Astrocyte (in vitro differentiated cells and primary cell): ENCODE measurements around the gene PLXDC2. TPM values are rescaled to one million over a fixed set of nuclear protein-coding genes. Genes with fewer than 3 reads are reported as not detected.
A peak's percentile ranks its signal among the peaks of the same experiment; 100 is the strongest.

Experiments
- DNase-seq: peaks from one replicate; pipeline ENCODE4 v3.0.0-alpha.2; 2010; ENCODE audit warnings: low read depth
- FAIRE-seq: peaks from 2 replicates; lab custom pipeline; 2011; peaks lifted over from hg19 to GRCh38; lab: Jason Lieb, UNC
- H2AFZ ChIP-seq: 2 replicates; pipeline ENCODE4 v1.6.0; 2012; ENCODE audit warnings: low read depth, low read length, inconsistent platforms
- H3K27ac ChIP-seq: 2 replicates; pipeline ENCODE4 v1.5.1; 2011; ENCODE audit warnings: low read depth, low read length, inconsistent platforms
- H3K27me3 ChIP-seq: 2 replicates; pipeline ENCODE4 v1.6.0; 2011; ENCODE audit warnings: low read length, inconsistent platforms; ENCODE audit not compliant: insufficient read depth
- H3K36me3 ChIP-seq: 2 replicates; pipeline ENCODE4 v1.5.1; 2011; ENCODE audit warnings: low read length, inconsistent platforms; ENCODE audit not compliant: insufficient read depth
- H3K4me1 ChIP-seq: 2 replicates; pipeline ENCODE4 v1.5.1; 2011; ENCODE audit warnings: low read length, inconsistent platforms; ENCODE audit not compliant: insufficient read depth
- H3K4me2 ChIP-seq: 2 replicates; pipeline ENCODE4 v1.6.0; 2012; ENCODE audit warnings: low read length, inconsistent platforms
- H3K4me3 ChIP-seq: 2 replicates; pipeline ENCODE4 v1.5.1; 2011; ENCODE audit warnings: low read depth, mild to moderate bottlenecking, low read length, inconsistent platforms; ENCODE audit not compliant: insufficient read depth
- H3K79me2 ChIP-seq: 2 replicates; pipeline ENCODE4 v1.6.0; 2012; ENCODE audit warnings: mild to moderate bottlenecking, low read length, inconsistent platforms; ENCODE audit not compliant: insufficient read depth
- H3K9ac ChIP-seq: 2 replicates; pipeline ENCODE4 v1.6.0; 2012; ENCODE audit warnings: mild to moderate bottlenecking, low read length, inconsistent platforms
- H3K9me3 ChIP-seq: 2 replicates; pipeline ENCODE4 v1.5.1; 2012; ENCODE audit warnings: low read depth, mild to moderate bottlenecking, low read length, inconsistent platforms; ENCODE audit not compliant: insufficient read depth
- H4K20me1 ChIP-seq: 2 replicates; pipeline ENCODE4 v1.6.0; 2012; ENCODE audit warnings: low read length, inconsistent platforms; ENCODE audit not compliant: insufficient read depth
- H3K27ac Mint-ChIP-seq: one replicate; pipeline ENCODE4 v1.8.0; 2021; ENCODE audit warnings: mild to moderate bottlenecking, mixed read lengths; ENCODE audit not compliant: unreplicated experiment
- H3K27me3 Mint-ChIP-seq: one replicate; pipeline ENCODE4 v1.8.0; 2021; ENCODE audit warnings: low read depth, mixed read lengths; ENCODE audit not compliant: unreplicated experiment
- H3K36me3 Mint-ChIP-seq: one replicate; pipeline ENCODE4 v1.8.0; 2021; ENCODE audit warnings: low read depth, mixed read lengths; ENCODE audit not compliant: unreplicated experiment
- H3K4me1 Mint-ChIP-seq: one replicate; pipeline ENCODE4 v1.8.0; 2021; ENCODE audit warnings: low read depth, mixed read lengths; ENCODE audit not compliant: unreplicated experiment
- H3K4me3 Mint-ChIP-seq: one replicate; pipeline ENCODE4 v1.8.0; 2021; ENCODE audit warnings: mild to moderate bottlenecking, moderate library complexity, mixed read lengths; ENCODE audit not compliant: unreplicated experiment
- H3K9me3 Mint-ChIP-seq: one replicate; pipeline ENCODE4 v1.8.0; 2021; ENCODE audit warnings: mild to moderate bottlenecking, mixed read lengths; ENCODE audit not compliant: unreplicated experiment
- EZH2 ChIP-seq: IDR thresholded peaks from 2 replicates; pipeline ENCODE4 v1.6.1; 2012; ENCODE audit warnings: mild to moderate bottlenecking, low read length, inconsistent platforms; ENCODE audit not compliant: insufficient read depth
- total RNA-seq: library from RNA; stranded (reverse); gene quantifications from 2 replicates; pipeline ENCODE4 v1.2.1, GENCODE V29; 2021
- TF ChIP-seq, protein P1 (sequence below): IDR thresholded peaks from 2 replicates; pipeline ENCODE4 v1.5.1; 2011; ENCODE audit warnings: low read depth, mild to moderate bottlenecking, inconsistent platforms, low read length, moderate library complexity; ENCODE audit not compliant: insufficient read depth

The PLXDC2 gene
- total RNA-seq, 1 donor from 2014 or later = 36.1 TPM

DNA sequence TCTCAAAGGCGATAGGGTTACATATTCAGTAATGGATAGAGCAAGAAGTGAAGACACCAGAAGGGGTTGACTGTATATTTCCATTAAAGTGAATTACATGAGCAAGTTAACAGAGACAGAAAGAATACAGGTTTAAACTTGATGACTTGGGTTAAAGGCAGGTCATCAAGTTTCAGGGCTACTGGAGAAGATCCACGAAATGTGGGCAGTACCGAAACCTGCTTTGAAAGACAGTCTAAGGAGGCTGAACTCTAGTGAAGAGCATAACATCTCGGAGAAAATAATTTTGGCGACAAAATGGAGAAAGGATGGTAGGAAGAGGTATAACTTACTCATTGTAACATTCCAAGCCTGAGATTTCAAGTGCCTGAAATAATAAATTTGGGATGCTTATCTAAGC, 26.6 kb upstream of the PLXDC2 start:
- Mint-ChIP-seq H3K27me3 (no peaks in the 10 kb centered on the region), H3K4me1 (peaks cover 14% of the 10 kb centered on the region), H3K4me3 (no peak overlapping the region), H3K9me3 (no peaks in the 10 kb centered on the region), H3K27ac (peak overlapping the region; percentile 79), H3K36me3 (no peaks in the 10 kb centered on the region)
- Histone ChIP-seq H2AFZ (peak overlapping the region; percentile 1), H3K36me3 (no peaks in the 10 kb centered on the region), H3K9me3 (no peaks in the 10 kb centered on the region), H4K20me1 (no peaks in the 10 kb centered on the region), H3K4me3 (no peak overlapping the region), H3K79me2 (no peaks in the 10 kb centered on the region), H3K9ac (no peak overlapping the region), H3K4me1 (no peaks in the 10 kb centered on the region), H3K27ac (no peak overlapping the region), H3K4me2 (no peak overlapping the region), H3K27me3 (no peaks in the 10 kb centered on the region)
- TF ChIP-seq, protein P1, sequence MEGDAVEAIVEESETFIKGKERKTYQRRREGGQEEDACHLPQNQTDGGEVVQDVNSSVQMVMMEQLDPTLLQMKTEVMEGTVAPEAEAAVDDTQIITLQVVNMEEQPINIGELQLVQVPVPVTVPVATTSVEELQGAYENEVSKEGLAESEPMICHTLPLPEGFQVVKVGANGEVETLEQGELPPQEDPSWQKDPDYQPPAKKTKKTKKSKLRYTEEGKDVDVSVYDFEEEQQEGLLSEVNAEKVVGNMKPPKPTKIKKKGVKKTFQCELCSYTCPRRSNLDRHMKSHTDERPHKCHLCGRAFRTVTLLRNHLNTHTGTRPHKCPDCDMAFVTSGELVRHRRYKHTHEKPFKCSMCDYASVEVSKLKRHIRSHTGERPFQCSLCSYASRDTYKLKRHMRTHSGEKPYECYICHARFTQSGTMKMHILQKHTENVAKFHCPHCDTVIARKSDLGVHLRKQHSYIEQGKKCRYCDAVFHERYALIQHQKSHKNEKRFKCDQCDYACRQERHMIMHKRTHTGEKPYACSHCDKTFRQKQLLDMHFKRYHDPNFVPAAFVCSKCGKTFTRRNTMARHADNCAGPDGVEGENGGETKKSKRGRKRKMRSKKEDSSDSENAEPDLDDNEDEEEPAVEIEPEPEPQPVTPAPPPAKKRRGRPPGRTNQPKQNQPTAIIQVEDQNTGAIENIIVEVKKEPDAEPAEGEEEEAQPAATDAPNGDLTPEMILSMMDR = no peak
- no peak for TF ChIP-seq EZH2
- no peak for FAIRE-seq
- DNase-seq = no peak

DNA sequence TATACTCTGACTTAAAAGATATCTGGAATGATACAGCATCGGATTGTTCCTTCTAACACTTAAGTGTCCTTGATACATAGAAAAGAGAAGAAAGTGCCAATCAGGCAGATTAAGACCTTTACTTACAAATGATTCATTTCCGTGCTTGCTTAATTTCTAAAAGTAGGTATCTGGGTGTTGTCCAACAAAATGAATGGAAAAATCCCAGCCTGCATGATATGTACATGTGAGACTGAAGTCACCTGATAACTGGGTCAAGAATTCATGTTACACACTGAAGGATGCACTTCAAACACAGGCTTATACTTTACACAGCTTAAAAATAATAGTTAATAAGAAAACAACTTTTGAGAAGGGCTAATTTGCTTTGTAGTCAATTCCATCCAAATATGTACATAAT, 25.2 kb upstream of the PLXDC2 start:
- no peaks in the 10 kb centered on the region for H3K36me3 Mint-ChIP-seq
- H3K4me1 Mint-ChIP-seq = peaks cover 14% of the 10 kb centered on the region
- Histone ChIP-seq H2AFZ (no peak overlapping the region), H3K4me3 (no peak overlapping the region), H3K27me3 (no peaks in the 10 kb centered on the region), H3K9ac (no peak overlapping the region), H3K27ac (no peak overlapping the region), H3K36me3 (no peaks in the 10 kb centered on the region), H4K20me1 (no peaks in the 10 kb centered on the region), H3K4me1 (no peaks in the 10 kb centered on the region), H3K9me3 (no peaks in the 10 kb centered on the region), H3K4me2 (no peak overlapping the region), H3K79me2 (no peaks in the 10 kb centered on the region)
- no peak overlapping the region for H3K4me3 Mint-ChIP-seq
- no peaks in the 10 kb centered on the region for H3K27me3 Mint-ChIP-seq
- TF ChIP-seq, protein P1 = no peak
- TF ChIP-seq EZH2 = no peak
- DNase-seq = no peak
- no peaks in the 10 kb centered on the region for H3K9me3 Mint-ChIP-seq
- H3K27ac Mint-ChIP-seq = no peak overlapping the region
- FAIRE-seq = no peak

DNA sequence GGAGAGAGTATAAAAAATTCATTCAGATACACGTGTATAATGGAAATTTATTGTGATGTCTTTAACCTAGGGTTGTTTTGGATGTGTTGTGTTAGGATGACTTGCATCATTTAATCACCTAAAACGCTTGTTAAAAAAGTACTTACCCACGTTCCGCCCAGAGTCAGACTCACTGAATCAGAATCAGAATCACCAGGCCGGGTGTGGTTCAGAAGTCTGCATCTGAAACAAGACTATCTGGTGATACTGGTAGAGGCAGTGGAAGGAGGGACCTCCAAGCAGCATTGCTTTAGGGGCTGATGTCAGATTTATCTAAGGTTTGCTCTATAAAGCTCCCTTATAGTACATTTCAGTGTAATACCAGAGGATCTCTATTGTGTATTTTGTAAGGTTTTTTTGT, 20.5 kb upstream of the PLXDC2 start:
- Mint-ChIP-seq H3K4me1 (no peaks in the 10 kb centered on the region), H3K4me3 (no peak overlapping the region), H3K27ac (no peak overlapping the region), H3K36me3 (peaks cover 2% of the 10 kb centered on the region), H3K27me3 (no peaks in the 10 kb centered on the region), H3K9me3 (peaks cover 2% of the 10 kb centered on the region)
- FAIRE-seq = no peak
- H3K79me2 ChIP-seq = no peaks in the 10 kb centered on the region
- no peaks in the 10 kb centered on the region for H3K9me3 ChIP-seq
- H3K4me2 ChIP-seq = no peak overlapping the region
- H4K20me1 ChIP-seq = no peaks in the 10 kb centered on the region
- H3K4me3 ChIP-seq = no peak overlapping the region
- H2AFZ ChIP-seq = no peak overlapping the region
- TF ChIP-seq, protein P1 = no peak
- no peak for TF ChIP-seq EZH2
- H3K27ac ChIP-seq = no peak overlapping the region
- no peaks in the 10 kb centered on the region for H3K36me3 ChIP-seq
- no peak for DNase-seq
- H3K4me1 ChIP-seq = no peaks in the 10 kb centered on the region
- no peak overlapping the region for H3K9ac ChIP-seq
- H3K27me3 ChIP-seq = no peaks in the 10 kb centered on the region
